HUDEP-2 (cell line): ENCODE data around the gene PSMD11.
A peak's percentile ranks its signal among the peaks of the same experiment; 100 is the strongest.
"Not testable (repeated sequence)": the region's sequence is repeated elsewhere in the genome, so short reads cannot be mapped to it uniquely, and the experiment has no call there.

ENCODE experiments used
- DNase-seq, 76 experiments: peaks; one replicate each; lab custom pipeline; 2025; ENCODE audit not compliant: unreplicated experiment in 76 of 76; lab: John Stamatoyannopoulos, UW

The PSMD11 gene

GRCh38 chr17:32444301-32445073, at the start of gene PSMD11:
Gene PSMD11, plus strand, starts transcription at chr17:32444510. Its CDS starts 14 bp downstream, at chr17:32444524.
- DNase-seq = peak in 75 of 76 experiments; percentile 54 to 98 (median 94)

GRCh38 chr17:32396343-32396742, 48.0 kb upstream of the PSMD11 start:
- no peak for DNase-seq

- DNase-seq = no peak
Observed at GRCh38 chr17:32398946-32399345, 45.4 kb upstream of the PSMD11 start.

GRCh38 chr17:32410085-32410484, 34.2 kb upstream of the PSMD11 start:
- not testable (repeated sequence) for DNase-seq

- DNase-seq = no peak
Observed at GRCh38 chr17:32426894-32427293, 17.4 kb upstream of the PSMD11 start.

- DNase-seq = no peak
Observed at GRCh38 chr17:32429598-32429997, 14.7 kb upstream of the PSMD11 start.

- no peak for DNase-seq
Observed at GRCh38 chr17:32440722-32441121, 3.6 kb upstream of the PSMD11 start.

GRCh38 chr17:32441886-32442285, 2.4 kb upstream of the PSMD11 start:
- no peak for DNase-seq

- DNase-seq = no peak
Observed at GRCh38 chr17:32443827-32444300, 446 bp upstream of the PSMD11 start.

GRCh38 chr17:32445074-32445415, 735 bp downstream of the PSMD11 start:
- peak in 18 of 76 experiments; percentile 4 to 40 (median 18) for DNase-seq

- DNase-seq = no peak
Observed at GRCh38 chr17:32445497-32445896, 1.2 kb downstream of the PSMD11 start.

- no peak for DNase-seq
Observed at GRCh38 chr17:32445971-32446370, 1.7 kb downstream of the PSMD11 start.

- no peak for DNase-seq
Observed at GRCh38 chr17:32446949-32447348, 2.6 kb downstream of the PSMD11 start.

GRCh38 chr17:32449963-32450362, 5.7 kb downstream of the PSMD11 start:
- DNase-seq = no peak

- DNase-seq = not testable (repeated sequence)
Observed at GRCh38 chr17:32450379-32450778, 6.1 kb downstream of the PSMD11 start.

- DNase-seq = no peak
Observed at GRCh38 chr17:32451879-32452278, 7.6 kb downstream of the PSMD11 start.

- DNase-seq = no peak
Observed at GRCh38 chr17:32452281-32452680, 8.0 kb downstream of the PSMD11 start.

GRCh38 chr17:32453370-32453769, 9.1 kb downstream of the PSMD11 start:
- no peak for DNase-seq

- DNase-seq = no peak
Observed at GRCh38 chr17:32458371-32458770, 14.1 kb downstream of the PSMD11 start.

- no peak for DNase-seq
Observed at GRCh38 chr17:32460054-32460453, 15.7 kb downstream of the PSMD11 start.

- no peak for DNase-seq
Observed at GRCh38 chr17:32461498-32461852, 17.2 kb downstream of the PSMD11 start.

GRCh38 chr17:32461853-32462617, 17.7 kb downstream of the PSMD11 start:
- peak in 60 of 76 experiments; percentile 4 to 63 (median 34) for DNase-seq
